Measurements from ENCODE around the gene ADAM10.

ADAM10 gene

GRCh38 chr15:58611731-58612676 is 137.5 kb downstream of the ADAM10 start:
- peaks cover 8% of the 10 kb centered on the region for H3K9me3 ChIP-seq (ENCODE audit: low read length)
- H4K20me1 ChIP-seq (ENCODE audit: insufficient read depth, low read length) = no peaks in the 10 kb centered on the region
- H3K4me1 ChIP-seq (ENCODE audit: insufficient read depth, low read length, severe bottlenecking) = peaks cover 25% of the 10 kb centered on the region
- peaks cover 78% of the 10 kb centered on the region for H3K36me3 ChIP-seq (ENCODE audit: insufficient read depth, low read length)
- no peaks in the 10 kb centered on the region for H3K79me2 ChIP-seq (ENCODE audit: insufficient read depth, low read length)
- no peak overlapping the region for H3K9ac ChIP-seq (ENCODE audit: low read length)
- peak overlapping the region; percentile 14 for H3K27ac ChIP-seq (ENCODE audit: low read depth, low read length, poor library complexity, severe bottlenecking)
- H3K4me2 ChIP-seq (ENCODE audit: low read length) = no peak overlapping the region
- no peak for TF ChIP-seq EZH2 (IDR thresholded peaks at IDR 0.05; ENCODE audit: borderline replicate concordance, low read length)
- TF ChIP-seq, protein P1, sequence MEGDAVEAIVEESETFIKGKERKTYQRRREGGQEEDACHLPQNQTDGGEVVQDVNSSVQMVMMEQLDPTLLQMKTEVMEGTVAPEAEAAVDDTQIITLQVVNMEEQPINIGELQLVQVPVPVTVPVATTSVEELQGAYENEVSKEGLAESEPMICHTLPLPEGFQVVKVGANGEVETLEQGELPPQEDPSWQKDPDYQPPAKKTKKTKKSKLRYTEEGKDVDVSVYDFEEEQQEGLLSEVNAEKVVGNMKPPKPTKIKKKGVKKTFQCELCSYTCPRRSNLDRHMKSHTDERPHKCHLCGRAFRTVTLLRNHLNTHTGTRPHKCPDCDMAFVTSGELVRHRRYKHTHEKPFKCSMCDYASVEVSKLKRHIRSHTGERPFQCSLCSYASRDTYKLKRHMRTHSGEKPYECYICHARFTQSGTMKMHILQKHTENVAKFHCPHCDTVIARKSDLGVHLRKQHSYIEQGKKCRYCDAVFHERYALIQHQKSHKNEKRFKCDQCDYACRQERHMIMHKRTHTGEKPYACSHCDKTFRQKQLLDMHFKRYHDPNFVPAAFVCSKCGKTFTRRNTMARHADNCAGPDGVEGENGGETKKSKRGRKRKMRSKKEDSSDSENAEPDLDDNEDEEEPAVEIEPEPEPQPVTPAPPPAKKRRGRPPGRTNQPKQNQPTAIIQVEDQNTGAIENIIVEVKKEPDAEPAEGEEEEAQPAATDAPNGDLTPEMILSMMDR (IDR thresholded peaks at IDR 0.05; ENCODE audit: low read length) = no peak; the same call in 1 of the 2 replicates
- H3F3A ChIP-seq (ENCODE audit: insufficient read depth, low read length) = no peaks in the 10 kb centered on the region
- no peaks in the 10 kb centered on the region for H3K27me3 ChIP-seq (ENCODE audit: insufficient read depth, low read length)
- no peaks in the 10 kb centered on the region for H3K9me2 ChIP-seq (ENCODE audit: low read depth, low read length)
- H3K4me3 ChIP-seq (ENCODE audit: low read depth, low read length, poor library complexity, severe bottlenecking) = no peak overlapping the region
- no peak overlapping the region for H2AFZ ChIP-seq (ENCODE audit: low read length)

DNA sequence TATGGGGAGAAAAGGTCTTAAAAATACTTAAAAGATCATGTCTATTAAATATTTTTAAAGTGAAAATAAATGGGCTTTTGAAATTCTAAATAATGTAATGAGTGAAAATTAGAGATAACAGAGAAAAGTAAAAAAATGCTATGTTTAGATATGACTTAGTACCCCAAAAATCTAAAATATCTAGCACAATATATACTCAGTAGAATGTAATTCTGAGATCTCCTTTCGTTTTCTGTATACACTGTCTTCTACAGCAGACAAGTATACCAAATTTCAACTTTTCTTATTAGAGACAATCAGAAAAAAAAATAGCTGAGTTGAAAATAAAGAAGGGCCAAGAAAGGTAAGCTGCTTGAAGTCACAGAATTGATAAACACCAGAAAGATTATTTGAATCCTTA is 140.8 kb downstream of the ADAM10 start:
- Histone ChIP-seq H3K36me3 (ENCODE audit: insufficient read depth, low read length) (peaks cover 65% of the 10 kb centered on the region), H3K27ac (ENCODE audit: low read depth, low read length, poor library complexity, severe bottlenecking) (peak overlapping the region; percentile 73), H3F3A (ENCODE audit: insufficient read depth, low read length) (no peaks in the 10 kb centered on the region), H3K79me2 (ENCODE audit: insufficient read depth, low read length) (no peaks in the 10 kb centered on the region), H3K27me3 (ENCODE audit: insufficient read depth, low read length) (no peaks in the 10 kb centered on the region), H3K9me3 (ENCODE audit: low read length) (no peaks in the 10 kb centered on the region), H4K20me1 (ENCODE audit: insufficient read depth, low read length) (no peaks in the 10 kb centered on the region), H3K4me3 (ENCODE audit: low read depth, low read length, poor library complexity, severe bottlenecking) (no peak overlapping the region), H3K9me2 (ENCODE audit: low read depth, low read length) (no peaks in the 10 kb centered on the region), H3K4me2 (ENCODE audit: low read length) (no peak overlapping the region), H3K4me1 (ENCODE audit: insufficient read depth, low read length, severe bottlenecking) (peaks cover 37% of the 10 kb centered on the region), H3K9ac (ENCODE audit: low read length) (no peak overlapping the region), H2AFZ (ENCODE audit: low read length) (no peak overlapping the region)
- TF ChIP-seq, protein P1 (IDR thresholded peaks at IDR 0.05; ENCODE audit: low read length) = no peak
- no peak for TF ChIP-seq EZH2 (IDR thresholded peaks at IDR 0.05; ENCODE audit: borderline replicate concordance, low read length)

DNA sequence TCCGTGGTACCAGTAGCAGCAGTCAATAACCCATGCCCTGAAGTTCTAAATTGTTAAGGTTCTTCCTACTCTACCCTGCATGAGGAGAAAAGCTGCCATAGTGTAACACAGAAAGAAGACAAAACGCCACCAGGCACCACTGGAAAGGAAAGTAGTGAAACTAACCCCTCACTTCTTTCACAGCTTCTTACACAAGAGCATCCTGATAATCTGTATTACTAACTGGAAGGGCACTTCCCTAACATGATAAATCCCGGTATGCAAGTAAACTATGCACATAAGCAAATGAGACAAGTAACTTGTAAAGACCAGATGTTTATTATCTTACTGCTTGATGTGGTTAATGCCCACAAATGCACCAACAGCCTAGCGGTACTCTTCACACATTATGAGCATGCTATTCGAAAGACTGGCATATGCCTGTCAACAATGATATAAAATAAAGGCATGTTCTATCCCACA is 141.3 kb downstream of the ADAM10 start:
- Histone ChIP-seq H4K20me1 (ENCODE audit: insufficient read depth, low read length) (no peaks in the 10 kb centered on the region), H3K4me2 (ENCODE audit: low read length) (0 out of 2 replicates have a peak overlapping the region, but pooled peaks have one; percentile 12), H3K9me3 (ENCODE audit: low read length) (no peaks in the 10 kb centered on the region), H3K36me3 (ENCODE audit: insufficient read depth, low read length) (peaks cover 66% of the 10 kb centered on the region), H3K79me2 (ENCODE audit: insufficient read depth, low read length) (no peaks in the 10 kb centered on the region), H3K9me2 (ENCODE audit: low read depth, low read length) (no peaks in the 10 kb centered on the region), H3K27ac (ENCODE audit: low read depth, low read length, poor library complexity, severe bottlenecking) (peak overlapping the region; percentile 73), H3K4me1 (ENCODE audit: insufficient read depth, low read length, severe bottlenecking) (peaks cover 37% of the 10 kb centered on the region), H3F3A (ENCODE audit: insufficient read depth, low read length) (no peaks in the 10 kb centered on the region), H3K9ac (ENCODE audit: low read length) (peak overlapping the region; percentile 7; the same call in 1 of the 2 replicates), H2AFZ (ENCODE audit: low read length) (no peak overlapping the region), H3K27me3 (ENCODE audit: insufficient read depth, low read length) (no peaks in the 10 kb centered on the region), H3K4me3 (ENCODE audit: low read depth, low read length, poor library complexity, severe bottlenecking) (no peak overlapping the region)
- no peak for TF ChIP-seq EZH2 (IDR thresholded peaks at IDR 0.05; ENCODE audit: borderline replicate concordance, low read length)

Measured in OCI-LY1 (cell line).